ENCODE results near the gene DDI2. TPM values are rescaled to one million over a fixed set of nuclear protein-coding genes. Genes with fewer than 3 reads are reported as not detected.

Gene DDI2
- total and polyA plus RNA-seq, 4 donors, result 9.5 to 72.5 (median 42.0) TPM

- H3K27me3 ChIP-seq (ENCODE audit: control insufficient read depth in 4 of 4, insufficient read depth in 4 of 4, low read length in 3 of 4), result no peaks in the 10 kb centered on the region
- TF ChIP-seq MAX (IDR thresholded peaks at IDR 0.05) (no peak), NR2F2 (IDR thresholded peaks at IDR 0.05) (no peak), SP1 (IDR thresholded peaks at IDR 0.05) (no peak), TAF1 (conservative IDR thresholded peaks at IDR 0.05) (no peak), FOXA1 (IDR thresholded peaks at IDR 0.05) (no peak), EGR1 (IDR thresholded peaks at IDR 0.05; ENCODE audit: low read depth in 2 of 2) (no peak), ZBTB33 (IDR thresholded peaks at IDR 0.05) (no peak), ATF3 (IDR thresholded peaks at IDR 0.05) (no peak)
- no peak overlapping the region for H3K9ac ChIP-seq (ENCODE audit: low read depth in 1 of 2, low read length in 2 of 2)
- DNase-seq (ENCODE audit: low spot score), result no peak
- H3K4me1 ChIP-seq (ENCODE audit: control insufficient read depth in 4 of 4, insufficient read depth in 4 of 4, low read length in 3 of 4), result peaks cover 3 to 8% (median 5%) of the 10 kb centered on the region in 4 donors
- 89% methylated on average over 7 of the region's 7 CpGs for WGBS
- H3K27ac ChIP-seq (ENCODE audit: low read depth in 1 of 2, low read length in 2 of 2), result no peak overlapping the region
- no peaks in the 10 kb centered on the region for H3K36me3 ChIP-seq (ENCODE audit: control insufficient read depth in 4 of 4, insufficient read depth in 3 of 4, low read depth in 1 of 4, low read length in 3 of 4)
- H3K4me3 ChIP-seq (ENCODE audit: low read depth in 1 of 3, low read length in 3 of 3), result no peak overlapping the region
- H3K9me3 ChIP-seq (ENCODE audit: control insufficient read depth in 4 of 4, low read length in 3 of 4), result no peaks in the 10 kb centered on the region
These were observed 63.5 kb downstream of the DDI2 start for GRCh38 chr1:15680561-15681348.

- peaks cover 3 to 12% (median 8%) of the 10 kb centered on the region in 4 donors for H3K4me1 ChIP-seq (ENCODE audit: control insufficient read depth in 4 of 4, insufficient read depth in 4 of 4, low read length in 3 of 4)
- 91% methylated on average over 12 of the region's 12 CpGs for WGBS
These were observed 64.4 kb downstream of the DDI2 start for GRCh38 chr1:15681349-15682292.

More at GRCh38 chr1:15681349-15682292, 64.4 kb downstream of the DDI2 start:
- no peak for TF ChIP-seq ZBTB33 (IDR thresholded peaks at IDR 0.05)
- no peak for TF ChIP-seq JUND (IDR thresholded peaks at IDR 0.05)
- TF ChIP-seq HNF4G (IDR thresholded peaks at IDR 0.05), result no peak
- TF ChIP-seq ATF3 (IDR thresholded peaks at IDR 0.05), result no peak
- no peak for TF ChIP-seq HNF4A (conservative IDR thresholded peaks at IDR 0.05)
- no peak for TF ChIP-seq MAX (IDR thresholded peaks at IDR 0.05)
- Histone ChIP-seq H3K27ac (ENCODE audit: low read depth in 1 of 2, low read length in 2 of 2) (no peak overlapping the region), H3K36me3 (ENCODE audit: control insufficient read depth in 4 of 4, insufficient read depth in 3 of 4, low read depth in 1 of 4, low read length in 3 of 4) (no peaks in the 10 kb centered on the region), H3K4me3 (ENCODE audit: low read depth in 1 of 3, low read length in 3 of 3) (no peak overlapping the region), H3K9me3 (ENCODE audit: control insufficient read depth in 4 of 4, low read length in 3 of 4) (no peaks in the 10 kb centered on the region), H3K27me3 (ENCODE audit: control insufficient read depth in 4 of 4, insufficient read depth in 4 of 4, low read length in 3 of 4) (no peaks in the 10 kb centered on the region), H3K9ac (ENCODE audit: low read depth in 1 of 2, low read length in 2 of 2) (no peak overlapping the region)
- no peak for DNase-seq (ENCODE audit: low spot score)
